Measurements from ENCODE around the gene KCNC4.
A peak's percentile ranks its signal among the peaks of the same experiment; 100 is the strongest.

Gene KCNC4

GRCh38 chr1:110211496-110212168, 1.5 kb downstream of the KCNC4 start:
- DNase-seq (ENCODE audit: low read depth in 3 of 3): peak in 2 of 3 experiments; percentile 12 to 39

GRCh38 chr1:110212169-110213142, 2.3 kb downstream of the KCNC4 start:
- DNase-seq (ENCODE audit: low read depth in 3 of 3): no peak

- DNase-seq (ENCODE audit: low read depth in 3 of 3): no peak
These were observed 3.0 kb downstream of the KCNC4 start for GRCh38 chr1:110213143-110213540.

GRCh38 chr1:110214454-110215404, 4.6 kb downstream of the KCNC4 start:
- DNase-seq (ENCODE audit: low read depth in 3 of 3): no peak

- no peak for DNase-seq (ENCODE audit: low read depth in 3 of 3)
These were observed 5.8 kb downstream of the KCNC4 start for GRCh38 chr1:110215621-110216515.

- DNase-seq (ENCODE audit: low read depth in 3 of 3): no peak
These were observed 6.8 kb downstream of the KCNC4 start for GRCh38 chr1:110216844-110217444.

- no peak for DNase-seq (ENCODE audit: low read depth in 3 of 3)
These were observed 8.0 kb downstream of the KCNC4 start for GRCh38 chr1:110218137-110218536.

GRCh38 chr1:110218739-110219138, 8.6 kb downstream of the KCNC4 start:
- no peak for DNase-seq (ENCODE audit: low read depth in 3 of 3)

- DNase-seq (ENCODE audit: low read depth in 3 of 3): no peak
These were observed 10.2 kb downstream of the KCNC4 start for GRCh38 chr1:110220324-110220723.

GRCh38 chr1:110221119-110221518, 11.0 kb downstream of the KCNC4 start:
- DNase-seq (ENCODE audit: low read depth in 3 of 3): no peak

GRCh38 chr1:110223127-110223526, 13.0 kb downstream of the KCNC4 start:
- DNase-seq (ENCODE audit: low read depth in 3 of 3): no peak

GRCh38 chr1:110223581-110223980, 13.5 kb downstream of the KCNC4 start:
- DNase-seq (ENCODE audit: low read depth in 3 of 3): no peak

GRCh38 chr1:110224240-110224995, 14.3 kb downstream of the KCNC4 start:
- no peak for DNase-seq (ENCODE audit: low read depth in 3 of 3)

GRCh38 chr1:110225212-110225611, 15.1 kb downstream of the KCNC4 start:
- DNase-seq (ENCODE audit: low read depth in 3 of 3): no peak

GRCh38 chr1:110225756-110226404, 15.8 kb downstream of the KCNC4 start:
- DNase-seq (ENCODE audit: low read depth in 3 of 3): no peak

GRCh38 chr1:110227774-110228173, 17.7 kb downstream of the KCNC4 start:
- DNase-seq (ENCODE audit: low read depth in 3 of 3): no peak

GRCh38 chr1:110228381-110228780, 18.3 kb downstream of the KCNC4 start:
- DNase-seq (ENCODE audit: low read depth in 3 of 3): no peak

GRCh38 chr1:110228869-110229268, 18.8 kb downstream of the KCNC4 start:
- no peak for DNase-seq (ENCODE audit: low read depth in 3 of 3)
